NCI-H69 (cell line): ENCODE data around the gene DSG2.

Source experiments
- DNase-seq: peaks from one replicate; lab custom pipeline; 2025; lab: John Stamatoyannopoulos, UW

DSG2 gene

GRCh38 chr18:31555971-31556747 lies 58.2 kb downstream of the DSG2 start:
- peak; percentile 83 for DNase-seq

GRCh38 chr18:31557446-31557845 lies 59.5 kb downstream of the DSG2 start:
- peak; percentile 52 for DNase-seq

GRCh38 chr18:31558567-31558966 lies 60.6 kb downstream of the DSG2 start:
- no peak for DNase-seq

DNA sequence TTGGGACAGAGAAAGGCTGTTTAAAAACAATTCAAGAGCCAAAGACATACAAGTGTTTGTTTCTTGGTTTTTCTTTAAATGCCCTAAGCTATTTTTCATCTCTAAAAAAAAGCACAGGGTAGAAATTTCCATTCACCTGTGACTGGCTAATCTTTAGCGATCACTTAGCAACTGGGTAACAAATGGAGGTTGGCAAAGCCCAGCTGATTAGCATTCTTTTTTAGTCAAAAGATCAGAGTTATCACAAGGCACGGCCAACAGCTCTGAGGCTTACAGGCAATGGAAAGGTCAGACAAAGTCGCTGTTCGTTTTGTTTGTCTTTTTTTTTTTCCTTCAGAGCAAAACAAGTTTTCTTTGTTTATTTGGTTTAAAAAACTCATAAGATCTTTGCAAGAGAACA lies 64.7 kb downstream of the DSG2 start:
- no peak for DNase-seq

- peak; percentile 26 for DNase-seq
Measured at GRCh38 chr18:31563778-31564177, 65.8 kb downstream of the DSG2 start.

DNA sequence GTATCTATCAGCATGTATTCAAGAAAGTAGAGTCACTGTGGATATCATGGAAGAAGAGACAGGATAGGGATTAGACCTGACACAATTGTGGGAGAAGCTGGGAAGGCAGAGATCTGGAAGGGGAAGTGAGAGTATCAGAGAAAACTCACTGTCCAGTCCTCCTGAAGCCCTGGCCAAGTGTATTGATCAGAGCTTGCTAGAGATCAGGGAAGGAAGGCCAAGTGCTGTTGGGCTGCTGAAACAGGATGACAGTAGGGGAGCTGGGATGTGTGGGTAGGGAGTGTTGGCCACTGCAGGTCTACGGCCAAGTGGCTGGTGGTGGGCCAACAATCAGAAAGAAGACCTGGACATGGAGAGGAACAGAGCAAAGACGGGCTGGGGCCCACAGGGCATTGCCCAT lies 67.4 kb downstream of the DSG2 start:
- DNase-seq = no peak

DNA sequence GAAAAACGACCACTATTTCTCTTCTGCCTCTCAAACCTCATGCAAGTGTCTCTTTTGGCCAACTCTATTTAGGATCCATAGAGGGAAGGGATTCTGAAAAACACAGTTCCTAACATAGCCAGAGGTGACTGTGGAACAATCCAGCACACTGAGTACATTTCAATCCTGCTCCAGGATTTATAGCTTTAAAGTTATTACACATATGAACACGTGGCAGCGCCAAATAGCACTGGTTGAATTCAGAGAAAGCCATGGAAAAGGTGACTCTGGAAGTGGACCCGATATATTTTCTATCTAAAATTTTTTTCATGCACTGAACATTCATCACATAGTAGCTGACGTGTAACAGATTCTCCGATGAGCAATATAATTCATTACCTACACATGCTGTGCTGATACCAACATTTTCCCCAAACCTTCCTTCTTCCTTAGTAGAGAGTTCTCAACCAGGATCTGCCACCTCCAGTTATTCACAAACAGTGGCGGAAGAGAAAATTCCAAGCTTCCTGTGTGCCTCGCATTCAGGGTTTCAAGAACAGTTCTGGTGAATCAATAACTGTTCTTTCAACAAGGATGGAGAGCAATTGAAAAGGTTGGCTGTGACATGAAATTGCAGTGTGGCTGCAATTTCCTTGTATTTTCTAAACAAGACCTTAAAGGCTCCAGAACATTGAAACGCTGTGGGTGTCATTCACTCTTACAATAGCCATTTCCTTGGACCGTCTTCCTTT lies 68.0 kb downstream of the DSG2 start:
- peak; percentile 25 for DNase-seq

- DNase-seq = peak; percentile 60
Measured at GRCh38 chr18:31566576-31567306, 68.8 kb downstream of the DSG2 start.

- DNase-seq = no peak
Measured at GRCh38 chr18:31572368-31572767, 74.4 kb downstream of the DSG2 start.

DNA sequence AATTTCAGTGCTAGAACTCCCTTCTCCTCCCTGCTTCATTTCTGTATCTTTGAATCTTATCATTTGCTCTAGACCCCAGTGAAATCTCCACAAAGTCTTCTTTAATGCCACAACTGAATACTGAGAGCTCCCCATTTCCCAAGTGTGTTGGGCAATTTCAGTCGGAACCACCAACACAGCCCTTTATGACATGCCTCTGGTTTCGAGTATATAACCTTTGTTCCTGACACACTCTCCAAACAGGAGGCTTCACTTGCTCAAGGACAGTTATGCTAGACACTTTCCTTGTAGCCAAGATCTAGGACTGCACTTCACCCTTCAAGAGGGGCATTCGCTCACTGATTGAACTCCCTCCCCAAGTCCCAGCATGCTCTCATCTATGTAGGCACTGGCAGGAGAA lies 75.1 kb downstream of the DSG2 start:
- no peak for DNase-seq

DNA sequence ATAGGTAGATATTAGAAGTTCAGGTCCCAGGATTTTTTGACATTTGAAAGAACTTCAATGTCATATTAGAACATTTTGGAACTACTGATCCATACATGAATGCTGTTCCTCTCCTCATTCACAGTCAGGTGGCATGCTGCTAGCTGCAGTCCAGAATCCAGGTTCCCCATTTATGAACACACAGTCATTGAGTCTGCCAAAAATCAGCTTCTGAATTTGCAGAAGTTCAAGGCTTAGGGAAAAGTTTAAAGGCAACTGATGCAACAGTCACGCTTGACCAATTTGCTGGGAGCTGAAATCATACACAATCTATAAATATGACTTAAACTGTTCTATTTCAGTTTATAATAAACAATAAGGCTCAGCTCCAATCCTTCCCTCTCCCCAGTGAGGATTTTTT lies 76.4 kb downstream of the DSG2 start:
- no peak for DNase-seq

- no peak for DNase-seq
Measured at GRCh38 chr18:31575515-31576257, 77.7 kb downstream of the DSG2 start.

DNA sequence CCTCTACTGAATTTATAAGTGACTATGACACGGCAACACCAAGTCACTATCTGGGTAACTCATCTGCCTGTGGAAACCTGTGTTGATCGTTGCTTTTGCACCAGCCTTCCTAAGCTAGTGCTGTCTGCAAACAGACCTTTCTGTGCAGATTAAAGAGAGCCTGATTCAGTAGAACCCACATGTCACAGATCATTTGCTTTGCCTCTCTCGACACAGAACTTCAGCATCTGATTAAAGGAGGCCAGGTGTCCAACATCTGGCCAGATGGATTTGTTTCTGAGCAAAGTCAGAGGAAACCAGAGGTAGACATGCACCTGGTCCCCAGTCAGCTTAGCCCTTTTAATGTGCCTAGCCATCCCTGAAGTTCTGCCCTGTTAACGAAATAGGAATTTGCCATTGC lies 78.7 kb downstream of the DSG2 start:
- DNase-seq = peak; percentile 42

- no peak for DNase-seq
Measured at GRCh38 chr18:31577195-31577594, 79.2 kb downstream of the DSG2 start.

DNA sequence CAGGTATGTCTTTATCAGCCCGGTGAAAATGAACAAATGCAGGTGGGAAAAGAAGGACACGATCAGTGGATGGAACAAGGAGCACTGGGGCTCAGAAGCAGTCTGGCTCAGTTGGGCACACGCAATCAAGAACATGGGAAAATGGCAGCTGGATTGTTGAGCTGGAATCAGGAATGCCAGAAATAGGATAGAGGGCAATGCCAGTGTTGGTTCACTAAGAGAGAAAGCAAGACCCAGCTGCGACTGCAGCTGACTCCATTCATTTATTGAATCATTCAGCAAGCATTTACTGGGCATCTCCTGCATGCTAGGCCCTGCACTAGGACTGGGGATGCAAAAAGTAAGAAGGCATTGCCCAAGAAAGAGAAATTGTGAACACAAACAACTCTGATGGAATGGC lies 80.1 kb downstream of the DSG2 start:
- no peak for DNase-seq

GRCh38 chr18:31579375-31579774 lies 81.4 kb downstream of the DSG2 start:
- DNase-seq = no peak

DNA sequence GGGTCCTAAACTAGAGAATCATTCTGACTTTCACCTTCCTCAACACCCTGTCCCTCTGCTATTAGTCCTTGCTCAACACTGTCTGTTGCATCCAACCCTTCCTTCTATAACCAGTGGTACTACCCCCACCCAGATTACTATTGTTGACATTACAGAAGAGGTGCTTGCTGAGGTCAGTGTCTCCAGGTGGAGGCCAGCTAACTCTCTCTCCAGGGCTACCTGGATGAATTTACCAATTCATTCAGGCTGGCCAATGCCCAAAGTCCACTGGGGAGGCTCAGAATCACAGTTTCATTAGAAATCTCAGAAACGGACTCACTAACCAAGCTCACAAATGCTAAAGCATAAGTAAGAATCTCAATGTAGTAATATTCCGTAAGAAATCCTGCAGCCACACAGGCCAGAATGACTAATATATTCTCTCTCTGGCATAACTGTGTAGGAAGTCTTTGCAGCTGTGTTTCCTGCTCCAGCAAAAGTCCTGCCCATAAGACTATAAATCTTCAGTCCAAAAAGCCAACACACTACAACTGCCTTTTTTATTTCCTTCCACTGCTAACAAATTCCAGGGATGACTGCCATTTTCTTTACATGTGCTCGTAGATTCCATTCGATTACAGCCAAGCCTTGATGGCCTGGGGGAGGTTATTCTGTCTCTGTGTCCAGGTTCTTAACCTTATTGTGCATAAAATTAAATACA lies 83.7 kb downstream of the DSG2 start:
- peak; percentile 34 for DNase-seq

DNA sequence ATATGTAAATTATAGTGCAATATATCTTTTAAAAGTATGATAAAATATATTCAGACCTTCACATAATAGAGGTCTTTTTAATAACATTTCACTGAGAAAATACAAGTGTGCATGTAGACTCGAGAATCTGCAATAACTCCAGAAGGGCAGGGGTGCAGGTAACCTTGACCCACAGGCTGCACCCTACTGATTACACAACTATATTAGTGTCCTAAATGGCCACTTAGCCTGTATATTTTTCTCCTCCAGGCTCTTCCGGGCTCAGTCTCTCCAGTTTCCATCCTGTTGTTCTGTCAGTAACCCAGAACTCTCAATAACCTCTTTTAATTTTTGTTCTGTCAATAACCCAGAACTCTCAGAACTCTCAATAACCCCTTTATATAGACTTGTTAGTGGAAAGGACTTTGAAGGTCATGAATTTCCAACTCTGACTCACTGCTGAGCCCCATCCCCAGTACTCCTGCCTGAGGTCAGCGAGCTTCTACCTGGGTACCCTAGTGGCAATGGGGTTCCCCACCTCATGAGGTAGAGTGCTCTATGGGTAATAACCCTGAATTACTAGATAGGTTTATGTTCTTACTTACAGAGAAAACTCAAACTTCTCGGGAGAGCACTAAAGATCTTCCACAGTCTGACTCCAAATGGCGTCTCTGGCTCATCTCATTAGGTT lies 85.3 kb downstream of the DSG2 start:
- no peak for DNase-seq

DNA sequence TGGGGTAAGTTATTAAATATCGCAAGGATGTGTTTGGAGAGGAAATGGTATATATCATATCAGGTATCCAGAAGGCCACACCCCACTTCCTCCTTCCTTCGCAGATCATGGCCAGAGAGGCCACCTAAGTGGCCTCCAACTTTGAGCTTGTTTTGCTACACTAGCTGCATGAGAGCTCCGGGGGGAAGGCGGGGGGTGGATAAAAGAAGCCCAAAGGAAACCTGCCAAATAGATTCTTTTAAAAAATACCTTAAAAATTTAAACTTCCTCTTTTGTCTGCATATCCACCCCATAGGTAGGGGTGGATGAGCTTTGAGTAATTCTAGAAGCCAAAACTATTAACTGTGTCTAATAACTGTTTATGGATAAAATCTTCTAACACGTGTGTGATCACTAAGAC lies 88.0 kb downstream of the DSG2 start:
- no peak for DNase-seq

- DNase-seq = no peak
Measured at GRCh38 chr18:31586616-31587015, 88.6 kb downstream of the DSG2 start.

- DNase-seq = no peak
Measured at GRCh38 chr18:31587529-31587928, 89.6 kb downstream of the DSG2 start.
